ENCODE data around the gene CDK18.

- TF ChIP-seq CTCF (IDR thresholded peaks at IDR 0.05) (peak; percentile 44 to 87 (median 83)), POLR2A (IDR thresholded peaks at IDR 0.05) (no peak)
These were observed 16.3 kb upstream of the CDK18 start for GRCh38 chr1:205488074-205488723.
